Gastroesophageal sphincter (tissue), 4 donors: Measurements from ENCODE around the gene ITIH6. TPM values are rescaled to one million over a fixed set of nuclear protein-coding genes. Genes with fewer than 3 reads are reported as not detected.

ENCODE experiments used
- ATAC-seq: fragments of 150-250 bp; one replicate; pipeline ENCODE4 v1.9.1; 2016; ENCODE audit warnings: mild to moderate bottlenecking, moderate library complexity
- H3K27ac ChIP-seq, 4 donors: fragments of 200-600 bp; sonication (generic) in 3 of 4; 1 replicate in 3 of 4; 2 replicates in 1 of 4; pipeline ENCODE4 v1.5.1; 2016 to 2019
- H3K27me3 ChIP-seq: fragments of 200-600 bp; sonication (generic); one replicate; pipeline ENCODE4 v1.5.1; 2019
- H3K36me3 ChIP-seq, 2 donors: fragments of 200-600 bp; sonication (generic); one replicate each; pipeline ENCODE4 v1.5.1; 2019; ENCODE audit warnings: control low read depth in 1 of 2
- H3K4me1 ChIP-seq, 3 donors: fragments of 200-600 bp; sonication (generic); 1 replicate in 2 of 3; 2 replicates in 1 of 3; pipeline ENCODE4 v1.5.1; 2016 to 2019; ENCODE audit warnings: control low read depth in 2 of 3
- H3K4me3 ChIP-seq, 2 donors: fragments of 200-600 bp; sonication (generic); one replicate each; pipeline ENCODE4 v1.5.1; 2019; ENCODE audit warnings: mild to moderate bottlenecking in 1 of 2, moderate library complexity in 1 of 2
- H3K9me3 ChIP-seq, 3 donors: fragments of 200-600 bp; sonication (generic); one replicate each; pipeline ENCODE4 v1.5.1; 2017 to 2019; ENCODE audit warnings: control low read depth in 2 of 3
- EP300 ChIP-seq: sonication (generic); formaldehyde crosslinking; IDR thresholded peaks from one replicate; pipeline ENCODE4 v1.6.1; 2017; ENCODE audit warnings: antibody characterized with exemption, mild to moderate bottlenecking
- POLR2A ChIP-seq, 2 donors: fragments of 450-650 bp; IDR thresholded peaks; one replicate each; pipeline ENCODE4 v1.6.1; 2017; ENCODE audit warnings: antibody characterized with exemption in 2 of 2, mild to moderate bottlenecking in 2 of 2, moderate library complexity in 1 of 2
- POLR2AphosphoS5 ChIP-seq: sonication (generic); formaldehyde crosslinking; IDR thresholded peaks from one replicate; pipeline ENCODE4 v1.6.1; 2017; ENCODE audit warnings: antibody characterized with exemption
- WGBS, 2 donors: methylation state at CpG; one replicate each; pipeline ENCODE4 v1.1.5; 2018; ENCODE audit warnings: low coverage in 1 of 2; 5-methylcytosine and 5-hydroxymethylcytosine counted together
- total RNA-seq, 4 donors: library from RNA; depleted of rRNA; stranded (reverse); fragments of >200 nt; gene quantifications; one replicate each; pipeline ENCODE4 v1.1.0, GENCODE V29; 2016
- TF ChIP-seq, protein P1 (sequence below), 4 experiments: fragments of 200-600 bp in 2 of 4; fragments of 450-650 bp in 2 of 4; sonication (generic) in 1 of 4; IDR thresholded peaks; one replicate each; pipeline ENCODE4 v1.5.1; 2017 to 2019; ENCODE audit warnings: antibody characterized with exemption in 4 of 4, mild to moderate bottlenecking in 2 of 4, moderate library complexity in 2 of 4

ITIH6 gene
- total RNA-seq, 4 donors from 2014 or later, result 0.07 TPM; not detected in 3

DNA sequence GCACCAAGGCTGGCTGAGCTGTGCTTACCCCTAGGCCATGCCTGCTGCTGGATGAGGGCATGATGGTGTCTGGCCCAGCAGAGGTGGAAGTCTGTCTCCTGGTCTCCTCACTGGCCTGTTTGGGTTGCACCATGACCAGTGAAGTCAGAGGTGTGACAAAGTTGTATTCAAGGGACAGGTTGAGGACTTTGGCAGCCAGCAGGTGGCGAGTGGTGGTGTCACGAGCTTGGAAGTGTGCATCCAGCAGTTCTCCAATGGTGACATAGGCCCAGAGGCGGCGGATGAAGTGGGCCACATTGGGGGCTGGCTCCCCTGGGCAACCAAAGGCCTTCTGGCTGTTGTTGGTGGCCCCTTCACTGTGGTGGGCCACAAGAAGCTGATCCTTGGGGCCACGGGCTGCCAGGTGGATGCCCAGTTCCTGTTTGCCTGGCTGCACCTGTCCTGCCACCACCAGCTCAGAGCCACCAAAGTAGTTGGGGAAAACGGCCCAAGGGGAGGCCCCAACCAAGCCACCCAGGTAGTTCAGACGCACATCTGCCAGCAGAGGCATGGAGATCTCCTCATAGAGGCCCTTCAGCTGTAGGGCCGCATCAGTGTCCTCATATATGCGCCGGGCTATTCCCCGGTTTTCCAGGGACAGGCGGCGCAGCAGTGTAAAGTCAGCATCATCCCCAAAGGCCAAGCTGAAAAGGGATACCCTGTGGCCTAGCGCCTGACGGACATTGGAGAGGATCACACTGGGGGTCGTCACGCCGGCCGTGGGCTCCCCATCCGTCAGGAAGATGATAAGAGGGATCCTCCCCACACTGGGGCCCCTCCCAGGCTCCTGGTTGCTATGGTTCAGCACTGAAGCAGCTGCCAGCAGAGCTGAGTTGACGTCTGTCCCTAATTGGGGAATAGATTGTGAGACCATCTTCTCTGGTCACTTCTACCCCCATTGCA is 39.7 kb downstream of the ITIH6 start:
- ATAC-seq, result no peak
- Histone ChIP-seq H3K36me3 (no peaks in the 10 kb centered on the region), H3K9me3 (no peaks in the 10 kb centered on the region), H3K4me3 (no peak overlapping the region), H3K27ac (no peak overlapping the region), H3K27me3 (no peaks in the 10 kb centered on the region), H3K4me1 (no peaks in the 10 kb centered on the region)
- TF ChIP-seq, protein P1, sequence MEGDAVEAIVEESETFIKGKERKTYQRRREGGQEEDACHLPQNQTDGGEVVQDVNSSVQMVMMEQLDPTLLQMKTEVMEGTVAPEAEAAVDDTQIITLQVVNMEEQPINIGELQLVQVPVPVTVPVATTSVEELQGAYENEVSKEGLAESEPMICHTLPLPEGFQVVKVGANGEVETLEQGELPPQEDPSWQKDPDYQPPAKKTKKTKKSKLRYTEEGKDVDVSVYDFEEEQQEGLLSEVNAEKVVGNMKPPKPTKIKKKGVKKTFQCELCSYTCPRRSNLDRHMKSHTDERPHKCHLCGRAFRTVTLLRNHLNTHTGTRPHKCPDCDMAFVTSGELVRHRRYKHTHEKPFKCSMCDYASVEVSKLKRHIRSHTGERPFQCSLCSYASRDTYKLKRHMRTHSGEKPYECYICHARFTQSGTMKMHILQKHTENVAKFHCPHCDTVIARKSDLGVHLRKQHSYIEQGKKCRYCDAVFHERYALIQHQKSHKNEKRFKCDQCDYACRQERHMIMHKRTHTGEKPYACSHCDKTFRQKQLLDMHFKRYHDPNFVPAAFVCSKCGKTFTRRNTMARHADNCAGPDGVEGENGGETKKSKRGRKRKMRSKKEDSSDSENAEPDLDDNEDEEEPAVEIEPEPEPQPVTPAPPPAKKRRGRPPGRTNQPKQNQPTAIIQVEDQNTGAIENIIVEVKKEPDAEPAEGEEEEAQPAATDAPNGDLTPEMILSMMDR (IDR thresholded peaks at IDR 0.05), result no peak
- WGBS, 2 donors, result 62% methylated on average over 7 of the region's 21 CpGs; no CpG with 5 or more reads in 1 of the 2 donors

DNA sequence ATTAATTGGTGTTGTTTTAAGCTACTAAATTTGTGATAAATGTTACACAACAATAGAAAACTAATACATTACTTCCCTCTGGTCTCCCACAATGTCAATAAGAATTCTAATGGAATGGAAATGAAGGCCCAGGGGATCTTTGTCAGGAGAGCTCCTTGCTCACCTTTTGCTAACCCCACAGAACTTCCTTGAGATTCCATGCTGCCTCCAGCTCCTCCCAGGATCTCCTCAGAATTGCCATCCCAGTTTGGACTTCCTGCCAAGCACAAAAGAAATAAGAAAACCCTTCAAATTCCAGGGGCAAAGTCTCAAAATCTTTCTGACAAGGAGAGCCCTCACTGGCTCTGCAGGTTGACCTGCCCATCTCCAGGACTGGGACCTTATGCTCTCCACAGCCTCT is 43.2 kb downstream of the ITIH6 start:
- ATAC-seq, result no peak
- Histone ChIP-seq H3K27me3 (no peaks in the 10 kb centered on the region), H3K36me3 (no peaks in the 10 kb centered on the region)

DNA sequence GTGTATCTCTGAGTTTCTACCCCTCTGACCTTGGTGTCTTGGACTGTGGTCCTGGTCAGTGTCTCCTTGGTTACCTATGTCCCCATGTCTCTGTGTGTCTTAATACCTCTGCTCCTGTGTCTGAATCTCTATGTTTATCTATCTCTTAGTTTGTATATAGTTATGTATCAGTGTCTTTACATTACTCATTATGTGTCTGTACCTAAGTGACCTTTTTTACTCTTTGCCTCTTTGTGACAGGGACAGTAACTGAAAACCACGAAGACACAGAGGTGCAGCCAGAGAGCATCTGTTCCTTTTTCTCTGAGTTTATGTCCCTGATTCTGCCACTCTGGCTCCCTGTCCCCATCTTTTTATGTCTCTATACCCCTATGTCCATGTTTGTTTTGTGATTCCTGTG is 49.4 kb downstream of the ITIH6 start:
- ATAC-seq, result no peak
- Histone ChIP-seq H3K27me3 (no peaks in the 10 kb centered on the region), H3K4me1 (no peaks in the 10 kb centered on the region), H3K9me3 (no peaks in the 10 kb centered on the region), H3K4me3 (no peak overlapping the region), H3K36me3 (no peaks in the 10 kb centered on the region), H3K27ac (no peak overlapping the region)
- TF ChIP-seq EP300, result no peak
- TF ChIP-seq, protein P1 (IDR thresholded peaks at IDR 0.05), result no peak
- TF ChIP-seq POLR2A (IDR thresholded peaks at IDR 0.05), result no peak
- TF ChIP-seq POLR2AphosphoS5, result no peak
- 38 to 43% methylated on average over 1 of the region's 1 CpG for WGBS, 2 donors

More for the DNA sequence above, 43.2 kb downstream of the ITIH6 start:
- H3K4me3 ChIP-seq, result no peak overlapping the region
- no peaks in the 10 kb centered on the region for H3K9me3 ChIP-seq
- H3K4me1 ChIP-seq, result no peaks in the 10 kb centered on the region
- TF ChIP-seq POLR2AphosphoS5 (no peak), EP300 (no peak), POLR2A (IDR thresholded peaks at IDR 0.05) (no peak)
- TF ChIP-seq, protein P1 (IDR thresholded peaks at IDR 0.05), result no peak
- H3K27ac ChIP-seq, result no peak overlapping the region

DNA sequence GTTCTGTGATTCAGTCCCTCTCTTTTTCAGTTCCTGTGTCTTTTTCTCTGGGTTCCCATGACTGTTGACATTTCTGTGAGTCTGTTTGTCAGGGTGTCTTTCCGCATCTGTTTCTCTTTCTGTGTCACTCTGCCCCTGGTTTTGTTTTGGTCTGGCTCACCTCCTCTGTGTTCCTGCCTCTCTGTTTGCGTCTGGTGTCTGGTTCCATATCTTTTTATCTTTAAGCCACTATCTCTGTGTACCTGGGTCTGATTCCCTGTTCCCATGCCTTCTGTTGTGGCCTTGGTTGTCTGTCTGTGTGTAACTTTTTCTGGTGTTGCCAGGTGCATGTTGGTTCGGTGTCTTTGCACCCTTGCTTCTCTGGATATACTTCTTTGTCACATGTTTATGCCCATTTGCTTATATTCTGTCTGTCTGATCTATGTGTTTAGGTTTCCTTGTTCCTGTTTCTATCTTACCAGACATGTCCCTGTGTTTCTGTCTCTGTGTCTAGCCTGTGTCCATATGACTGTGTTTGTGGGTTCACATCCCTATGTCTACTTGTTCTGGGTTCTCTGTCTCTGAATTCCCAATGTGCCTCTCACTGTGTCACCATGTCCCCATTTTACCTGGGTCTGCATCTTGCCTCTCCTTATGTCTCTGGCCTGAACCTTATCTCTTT is 50.2 kb downstream of the ITIH6 start:
- no peak for ATAC-seq
- TF ChIP-seq, protein P1 (IDR thresholded peaks at IDR 0.05), result no peak
- no peak for TF ChIP-seq EP300
- no peaks in the 10 kb centered on the region for H3K27me3 ChIP-seq
- H3K27ac ChIP-seq, result no peak overlapping the region
- H3K4me3 ChIP-seq, result no peak overlapping the region
- no peaks in the 10 kb centered on the region for H3K9me3 ChIP-seq
- H3K36me3 ChIP-seq, result no peaks in the 10 kb centered on the region
- H3K4me1 ChIP-seq, result no peaks in the 10 kb centered on the region
- 42% methylated on average over 3 of the region's 3 CpGs for WGBS, 2 donors

DNA sequence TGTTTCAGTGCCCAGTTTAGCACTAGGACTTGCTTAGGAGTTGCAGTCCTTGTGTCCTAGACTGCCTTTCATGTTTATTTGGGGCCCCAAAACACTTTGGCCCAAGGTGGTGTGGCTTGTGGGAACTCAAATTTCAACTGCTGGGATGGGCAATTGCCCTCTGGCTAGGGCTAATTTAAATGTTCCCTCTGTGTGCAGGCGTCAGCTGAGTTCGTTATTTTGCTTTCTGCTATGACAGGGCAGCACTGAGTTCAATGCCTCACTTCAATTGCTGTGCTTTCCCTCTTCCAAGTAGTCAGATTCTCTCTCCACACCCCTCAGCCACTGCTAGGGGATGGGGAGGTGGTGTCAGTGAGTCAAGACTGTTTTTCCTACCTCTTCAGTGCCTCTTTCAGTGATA is 51.1 kb downstream of the ITIH6 start:
- WGBS, 2 donors, result 60 to 80% methylated on average over 1 of the region's 2 CpGs
- Histone ChIP-seq H3K36me3 (no peaks in the 10 kb centered on the region), H3K4me1 (no peaks in the 10 kb centered on the region), H3K4me3 (no peak overlapping the region), H3K27ac (no peak overlapping the region), H3K27me3 (no peaks in the 10 kb centered on the region), H3K9me3 (no peaks in the 10 kb centered on the region)
- TF ChIP-seq POLR2AphosphoS5 (no peak), POLR2A (IDR thresholded peaks at IDR 0.05) (no peak), EP300 (no peak)
- TF ChIP-seq, protein P1 (IDR thresholded peaks at IDR 0.05), result no peak
- no peak for ATAC-seq
